Measurements from ENCODE around the gene BDH2.

DNA sequence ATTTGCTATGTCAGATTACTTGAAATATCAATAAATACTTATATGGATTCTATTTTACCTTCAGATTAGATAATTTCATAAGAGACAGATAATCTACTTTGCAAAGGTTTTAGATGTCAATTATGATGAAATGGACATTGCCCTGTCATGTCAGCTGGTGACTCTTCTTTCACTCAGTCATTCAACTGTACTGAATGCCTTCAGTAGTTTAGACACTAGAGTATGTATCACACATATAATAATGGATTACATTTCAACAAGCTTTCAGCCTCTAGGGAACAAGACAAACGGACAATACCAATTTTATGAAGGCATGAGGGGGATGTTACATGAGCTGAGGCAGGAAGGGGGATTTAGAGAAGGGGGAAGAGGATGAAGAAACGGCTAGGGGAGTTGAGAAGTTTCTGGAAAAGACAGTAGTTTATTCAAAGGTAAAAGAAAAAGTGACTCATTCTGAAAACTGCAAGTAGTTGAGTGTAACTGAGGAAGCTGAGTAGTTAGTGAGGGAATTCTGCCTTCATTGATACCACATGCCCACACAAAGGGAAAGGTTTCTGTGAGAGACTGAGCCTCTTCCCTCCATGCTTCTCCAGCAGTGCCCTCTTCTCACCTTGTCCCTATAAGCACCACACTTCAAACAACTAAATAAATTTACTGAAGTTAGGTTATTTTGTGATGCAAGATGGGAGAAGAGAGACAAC is 48.7 kb downstream of the BDH2 start:
- TF ChIP-seq, protein P1, sequence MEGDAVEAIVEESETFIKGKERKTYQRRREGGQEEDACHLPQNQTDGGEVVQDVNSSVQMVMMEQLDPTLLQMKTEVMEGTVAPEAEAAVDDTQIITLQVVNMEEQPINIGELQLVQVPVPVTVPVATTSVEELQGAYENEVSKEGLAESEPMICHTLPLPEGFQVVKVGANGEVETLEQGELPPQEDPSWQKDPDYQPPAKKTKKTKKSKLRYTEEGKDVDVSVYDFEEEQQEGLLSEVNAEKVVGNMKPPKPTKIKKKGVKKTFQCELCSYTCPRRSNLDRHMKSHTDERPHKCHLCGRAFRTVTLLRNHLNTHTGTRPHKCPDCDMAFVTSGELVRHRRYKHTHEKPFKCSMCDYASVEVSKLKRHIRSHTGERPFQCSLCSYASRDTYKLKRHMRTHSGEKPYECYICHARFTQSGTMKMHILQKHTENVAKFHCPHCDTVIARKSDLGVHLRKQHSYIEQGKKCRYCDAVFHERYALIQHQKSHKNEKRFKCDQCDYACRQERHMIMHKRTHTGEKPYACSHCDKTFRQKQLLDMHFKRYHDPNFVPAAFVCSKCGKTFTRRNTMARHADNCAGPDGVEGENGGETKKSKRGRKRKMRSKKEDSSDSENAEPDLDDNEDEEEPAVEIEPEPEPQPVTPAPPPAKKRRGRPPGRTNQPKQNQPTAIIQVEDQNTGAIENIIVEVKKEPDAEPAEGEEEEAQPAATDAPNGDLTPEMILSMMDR (IDR thresholded peaks at IDR 0.05), result no peak
- no peak for TF ChIP-seq ZFX (IDR thresholded peaks at IDR 0.05; ENCODE audit: borderline replicate concordance)
